ENCODE data around the gene APOL4. TPM values are rescaled to one million over a fixed set of nuclear protein-coding genes. Genes with fewer than 3 reads are reported as not detected.
"Not testable (repeated sequence)": the region's sequence is repeated elsewhere in the genome, so short reads cannot be mapped to it uniquely, and the experiment has no call there.

APOL4 gene
- total RNA-seq, 2 experiments from 2014 or later: 0.18 TPM

- H3K9me3 Mint-ChIP-seq: no peaks in the 10 kb centered on the region
- peak overlapping the region; percentile 19 for H3K27ac Mint-ChIP-seq
- H3K27me3 Mint-ChIP-seq: no peaks in the 10 kb centered on the region
- ChIA-PET CTCF (interaction anchor here (0.6 to 2.5 kb wide), 5 partner anchors 18 to 251 kb away, joined by 3 to 6 read pairs (median 3); no protein-coding TSS in a partner anchor), POLR2A (interaction anchor here (1.2 kb wide), 1 partner anchor 41 kb away, joined by 4 read pairs; no protein-coding TSS in a partner anchor)
- peaks cover 76% of the 10 kb centered on the region for H3K36me3 Mint-ChIP-seq (ENCODE audit: low read depth)
- peaks cover 61% of the 10 kb centered on the region for H3K4me1 Mint-ChIP-seq (ENCODE audit: low read depth)
- no peak for TF ChIP-seq CTCF (IDR thresholded peaks at IDR 0.05)
- no peak for DNase-seq
- no peak for ATAC-seq
- peak overlapping the region; percentile 98 for H3K4me3 Mint-ChIP-seq
- intact Hi-C loops (cut with micrococcal nuclease): no loop called here
These were observed 34.0 kb upstream of the APOL4 start for GRCh38 chr22:36235585-36235984.

GRCh38 chr22:36234919-36235318, 33.3 kb upstream of the APOL4 start:
- TF ChIP-seq CTCF (IDR thresholded peaks at IDR 0.05): no peak
- Mint-ChIP-seq H3K27me3 (no peaks in the 10 kb centered on the region), H3K9me3 (no peaks in the 10 kb centered on the region), H3K27ac (peak overlapping the region; percentile 81), H3K4me1 (ENCODE audit: low read depth) (peaks cover 57% of the 10 kb centered on the region), H3K4me3 (peak overlapping the region; percentile 98), H3K36me3 (ENCODE audit: low read depth) (peaks cover 79% of the 10 kb centered on the region)
- ATAC-seq (no peak), DNase-seq (no peak)
- POLR2A ChIA-PET: interaction anchor here (1.2 kb wide), 1 partner anchor 42 kb away, joined by 4 read pairs; no protein-coding TSS in a partner anchor
- intact Hi-C loops (cut with micrococcal nuclease): no loop called here
- CTCF ChIA-PET: interaction anchor here (0.6 to 1.2 kb wide), 2 partner anchors 19 to 80 kb away, joined by 3 read pairs; no protein-coding TSS in a partner anchor

GRCh38 chr22:36234213-36234612, 32.6 kb upstream of the APOL4 start:
- ChIA-PET POLR2A (interaction anchor here (1.2 kb wide), 1 partner anchor 42 kb away, joined by 4 read pairs; no protein-coding TSS in a partner anchor), CTCF (interaction anchor here (2.1 kb wide), 1 partner anchor 168 kb away, joined by 4 read pairs; no protein-coding TSS in a partner anchor)
- Mint-ChIP-seq H3K4me3 (no peak overlapping the region), H3K9me3 (no peaks in the 10 kb centered on the region), H3K27ac (peak overlapping the region; percentile 81), H3K27me3 (no peaks in the 10 kb centered on the region), H3K36me3 (ENCODE audit: low read depth) (peaks cover 81% of the 10 kb centered on the region), H3K4me1 (ENCODE audit: low read depth) (peaks cover 50% of the 10 kb centered on the region)
- DNase-seq (no peak), ATAC-seq (no peak)
- no peak for TF ChIP-seq CTCF (IDR thresholded peaks at IDR 0.05)
- intact Hi-C loops (cut with micrococcal nuclease): no loop called here

GRCh38 chr22:36233796-36234195, 32.2 kb upstream of the APOL4 start:
- no peak overlapping the region for H3K4me3 Mint-ChIP-seq
- peaks cover 49% of the 10 kb centered on the region for H3K4me1 Mint-ChIP-seq (ENCODE audit: low read depth)
- H3K9me3 Mint-ChIP-seq: no peaks in the 10 kb centered on the region
- ATAC-seq (no peak), DNase-seq (no peak)
- peaks cover 77% of the 10 kb centered on the region for H3K36me3 Mint-ChIP-seq (ENCODE audit: low read depth)
- ChIA-PET CTCF (interaction anchor here (2.1 kb wide), 1 partner anchor 168 kb away, joined by 4 read pairs; no protein-coding TSS in a partner anchor), POLR2A (no interaction called here)
- TF ChIP-seq CTCF (IDR thresholded peaks at IDR 0.05): no peak
- peak overlapping the region; percentile 81 for H3K27ac Mint-ChIP-seq
- intact Hi-C loops (cut with micrococcal nuclease): no loop called here
- no peaks in the 10 kb centered on the region for H3K27me3 Mint-ChIP-seq

GRCh38 chr22:36232715-36233401, 31.2 kb upstream of the APOL4 start:
- no peak overlapping the region for H3K4me3 Mint-ChIP-seq
- no peaks in the 10 kb centered on the region for H3K9me3 Mint-ChIP-seq
- ChIA-PET CTCF (interaction anchor here (2.1 kb wide), 1 partner anchor 167 kb away, joined by 4 read pairs; no protein-coding TSS in a partner anchor), POLR2A (interaction anchor here (0.8 to 1.2 kb wide), 2 partner anchors 33 to 63 kb away, joined by 3 read pairs; no protein-coding TSS in a partner anchor)
- intact Hi-C loops (cut with micrococcal nuclease): no loop called here
- no peak for ATAC-seq
- DNase-seq: no peak
- H3K4me1 Mint-ChIP-seq (ENCODE audit: low read depth): peaks cover 44% of the 10 kb centered on the region
- peaks cover 71% of the 10 kb centered on the region for H3K36me3 Mint-ChIP-seq (ENCODE audit: low read depth)
- no peak for TF ChIP-seq CTCF (IDR thresholded peaks at IDR 0.05)
- H3K27ac Mint-ChIP-seq: peak overlapping the region; percentile 7
- no peaks in the 10 kb centered on the region for H3K27me3 Mint-ChIP-seq

GRCh38 chr22:36231051-36231450, 29.4 kb upstream of the APOL4 start:
- H3K4me1 Mint-ChIP-seq (ENCODE audit: low read depth): peaks cover 27% of the 10 kb centered on the region
- DNase-seq; CTCF ChIA-PET; ATAC-seq; intact Hi-C loops (cut with micrococcal nuclease); H3K4me3 Mint-ChIP-seq; POLR2A ChIA-PET; H3K27me3 Mint-ChIP-seq; H3K27ac Mint-ChIP-seq; H3K9me3 Mint-ChIP-seq: not testable (repeated sequence)
- H3K36me3 Mint-ChIP-seq (ENCODE audit: low read depth): peaks cover 62% of the 10 kb centered on the region

GRCh38 chr22:36229649-36230048, 28.0 kb upstream of the APOL4 start:
- DNase-seq; ATAC-seq; POLR2A ChIA-PET; intact Hi-C loops (cut with micrococcal nuclease); H3K27me3 Mint-ChIP-seq; H3K9me3 Mint-ChIP-seq; H3K4me3 Mint-ChIP-seq; CTCF ChIA-PET; H3K27ac Mint-ChIP-seq: not testable (repeated sequence)
- H3K4me1 Mint-ChIP-seq (ENCODE audit: low read depth): peaks cover 13% of the 10 kb centered on the region
- H3K36me3 Mint-ChIP-seq (ENCODE audit: low read depth): peaks cover 49% of the 10 kb centered on the region

Measured in activated CD8-positive, alpha-beta T cell treated with anti-CD3 and anti-CD28 coated beads for 36 hours (primary cell).